Mesothelial cell of epicardium (in vitro differentiated cells): ENCODE results near the gene DNA2. TPM values are rescaled to one million over a fixed set of nuclear protein-coding genes. Genes with fewer than 3 reads are reported as not detected.

Experiments used
- DNase-seq, 2 experiments: peaks; one replicate each; pipeline ENCODE4 v3.0.0; 2021; ENCODE audit warnings: low spot score in 2 of 2; ENCODE audit not compliant: unreplicated experiment in 2 of 2
- H3K27ac Mint-ChIP-seq: 2 replicates; pipeline ENCODE4 v1.8.0; 2021; ENCODE audit warnings: mixed read lengths
- H3K27me3 Mint-ChIP-seq: 2 replicates; pipeline ENCODE4 v1.8.0; 2021; ENCODE audit warnings: low read depth, mixed read lengths
- H3K36me3 Mint-ChIP-seq: 2 replicates; pipeline ENCODE4 v1.8.0; 2021; ENCODE audit warnings: mixed read lengths
- H3K4me1 Mint-ChIP-seq: 2 replicates; pipeline ENCODE4 v1.8.0; 2021; ENCODE audit warnings: mixed read lengths
- H3K4me3 Mint-ChIP-seq: 2 replicates; pipeline ENCODE4 v1.8.0; 2021; ENCODE audit warnings: mild to moderate bottlenecking, moderate library complexity, mixed read lengths
- H3K9me3 Mint-ChIP-seq: 2 replicates; pipeline ENCODE4 v1.8.0; 2021; ENCODE audit warnings: mixed read lengths
- CTCF ChIP-seq: fragments of 200-600 bp; sonication (generic); IDR thresholded peaks from one replicate; pipeline ENCODE4 v1.5.0; 2021; ENCODE audit warnings: antibody characterized with exemption; ENCODE audit not compliant: unreplicated experiment
- total RNA-seq: library from RNA; stranded (reverse); gene quantifications from 3 replicates; pipeline ENCODE4 v1.2.1, GENCODE V29; 2021

Gene DNA2
- total RNA-seq, 1 donor from 2014 or later: 14.4 TPM

GRCh38 chr10:68440898-68441297, 30.9 kb downstream of the DNA2 start:
- H3K4me1 Mint-ChIP-seq: no peaks in the 10 kb centered on the region
- no peaks in the 10 kb centered on the region for H3K27me3 Mint-ChIP-seq
- no peak overlapping the region for H3K4me3 Mint-ChIP-seq
- H3K36me3 Mint-ChIP-seq: peaks cover 8% of the 10 kb centered on the region
- no peak overlapping the region for H3K27ac Mint-ChIP-seq
- no peak for DNase-seq
- TF ChIP-seq CTCF: no peak
- no peaks in the 10 kb centered on the region for H3K9me3 Mint-ChIP-seq

GRCh38 chr10:68435803-68436202, 36.0 kb downstream of the DNA2 start:
- DNase-seq: no peak
- Mint-ChIP-seq H3K36me3 (peaks cover 9% of the 10 kb centered on the region), H3K27me3 (no peaks in the 10 kb centered on the region), H3K4me3 (no peak overlapping the region), H3K27ac (no peak overlapping the region), H3K9me3 (no peaks in the 10 kb centered on the region), H3K4me1 (no peaks in the 10 kb centered on the region)
- TF ChIP-seq CTCF: no peak

GRCh38 chr10:68434657-68435056, 37.1 kb downstream of the DNA2 start:
- no peak overlapping the region for H3K4me3 Mint-ChIP-seq
- H3K27ac Mint-ChIP-seq: no peak overlapping the region
- no peak for DNase-seq
- H3K36me3 Mint-ChIP-seq: peaks cover 5% of the 10 kb centered on the region
- TF ChIP-seq CTCF: no peak
- H3K4me1 Mint-ChIP-seq: no peaks in the 10 kb centered on the region
- H3K27me3 Mint-ChIP-seq: no peaks in the 10 kb centered on the region
- H3K9me3 Mint-ChIP-seq: no peaks in the 10 kb centered on the region

GRCh38 chr10:68428396-68429104, 43.2 kb downstream of the DNA2 start:
- no peak for TF ChIP-seq CTCF
- no peak overlapping the region for H3K27ac Mint-ChIP-seq
- DNase-seq: no peak
- no peaks in the 10 kb centered on the region for H3K27me3 Mint-ChIP-seq
- H3K9me3 Mint-ChIP-seq: no peaks in the 10 kb centered on the region
- H3K36me3 Mint-ChIP-seq: peaks cover 21% of the 10 kb centered on the region
- H3K4me1 Mint-ChIP-seq: no peaks in the 10 kb centered on the region
- no peak overlapping the region for H3K4me3 Mint-ChIP-seq

- Mint-ChIP-seq H3K9me3 (no peaks in the 10 kb centered on the region), H3K4me3 (no peak overlapping the region), H3K27ac (no peak overlapping the region), H3K36me3 (peaks cover 21% of the 10 kb centered on the region), H3K4me1 (no peaks in the 10 kb centered on the region), H3K27me3 (no peaks in the 10 kb centered on the region)
- no peak for TF ChIP-seq CTCF
- DNase-seq: no peak
These were observed 47.2 kb downstream of the DNA2 start for GRCh38 chr10:68424454-68425014.
